Measurements from ENCODE around the gene WFDC2.

DNA sequence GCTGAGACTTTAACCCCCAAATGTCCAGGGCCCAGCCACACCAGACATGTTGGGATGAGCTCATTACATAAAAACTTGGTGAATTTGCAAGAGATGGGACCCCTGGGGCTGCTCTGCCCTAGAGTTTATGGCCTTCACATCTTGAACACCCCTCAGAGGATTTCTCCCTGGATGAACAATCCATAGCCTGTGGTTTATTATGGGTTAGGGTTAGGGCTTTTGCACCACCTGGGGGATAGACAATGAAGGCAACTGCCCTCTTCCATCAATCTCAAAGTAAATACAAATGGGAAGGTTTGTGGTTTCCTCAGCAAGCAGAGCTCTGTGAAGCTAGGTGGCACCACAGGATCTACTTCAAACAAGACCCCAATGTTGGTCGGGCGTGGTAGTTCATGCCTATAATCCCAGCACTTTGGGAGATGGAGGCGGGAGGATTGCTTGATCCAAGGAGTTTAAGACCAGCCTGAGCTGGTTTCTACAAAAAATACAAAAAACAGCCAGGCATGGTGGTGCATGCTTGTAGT is 28.5 kb downstream of the WFDC2 start:
- TF ChIP-seq, protein P1, sequence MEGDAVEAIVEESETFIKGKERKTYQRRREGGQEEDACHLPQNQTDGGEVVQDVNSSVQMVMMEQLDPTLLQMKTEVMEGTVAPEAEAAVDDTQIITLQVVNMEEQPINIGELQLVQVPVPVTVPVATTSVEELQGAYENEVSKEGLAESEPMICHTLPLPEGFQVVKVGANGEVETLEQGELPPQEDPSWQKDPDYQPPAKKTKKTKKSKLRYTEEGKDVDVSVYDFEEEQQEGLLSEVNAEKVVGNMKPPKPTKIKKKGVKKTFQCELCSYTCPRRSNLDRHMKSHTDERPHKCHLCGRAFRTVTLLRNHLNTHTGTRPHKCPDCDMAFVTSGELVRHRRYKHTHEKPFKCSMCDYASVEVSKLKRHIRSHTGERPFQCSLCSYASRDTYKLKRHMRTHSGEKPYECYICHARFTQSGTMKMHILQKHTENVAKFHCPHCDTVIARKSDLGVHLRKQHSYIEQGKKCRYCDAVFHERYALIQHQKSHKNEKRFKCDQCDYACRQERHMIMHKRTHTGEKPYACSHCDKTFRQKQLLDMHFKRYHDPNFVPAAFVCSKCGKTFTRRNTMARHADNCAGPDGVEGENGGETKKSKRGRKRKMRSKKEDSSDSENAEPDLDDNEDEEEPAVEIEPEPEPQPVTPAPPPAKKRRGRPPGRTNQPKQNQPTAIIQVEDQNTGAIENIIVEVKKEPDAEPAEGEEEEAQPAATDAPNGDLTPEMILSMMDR (IDR thresholded peaks at IDR 0.05 in 2 of 3, conservative IDR thresholded peaks at IDR 0.05 in 1 of 3; ENCODE audit: control insufficient read depth in 2 of 3, extremely low read depth in 1 of 3, insufficient read depth in 1 of 3, low read depth in 3 of 3, low read length in 3 of 3): no peak
- TF ChIP-seq POLR2A (IDR thresholded peaks at IDR 0.05; ENCODE audit: low read depth, low read length) (no peak), CEBPB (IDR thresholded peaks at IDR 0.05; ENCODE audit: borderline replicate concordance in 1 of 2, low read depth in 2 of 2, low read length in 2 of 2) (no peak), TCF7 (IDR thresholded peaks at IDR 0.05; ENCODE audit: borderline replicate concordance) (no peak), EZH2 (IDR thresholded peaks at IDR 0.05; ENCODE audit: borderline replicate concordance, control insufficient read depth, low read depth, low read length) (no peak), PRDM15 (CRISPR knock-in tag; IDR thresholded peaks at IDR 0.05) (no peak), RFX5 (IDR thresholded peaks at IDR 0.05; ENCODE audit: low read depth, low read length) (no peak), NKRF (conservative IDR thresholded peaks at IDR 0.05) (no peak), USF2 (IDR thresholded peaks at IDR 0.05; ENCODE audit: borderline replicate concordance, low read depth, low read length) (no peak), ZNF274 (IDR thresholded peaks at IDR 0.05; ENCODE audit: insufficient read depth, insufficient read length) (no peak)
- TF ChIP-seq, protein P2, sequence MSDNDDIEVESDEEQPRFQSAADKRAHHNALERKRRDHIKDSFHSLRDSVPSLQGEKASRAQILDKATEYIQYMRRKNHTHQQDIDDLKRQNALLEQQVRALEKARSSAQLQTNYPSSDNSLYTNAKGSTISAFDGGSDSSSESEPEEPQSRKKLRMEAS (IDR thresholded peaks at IDR 0.05; ENCODE audit: low read depth, low read length): no peak
- TF ChIP-seq, protein P3, sequence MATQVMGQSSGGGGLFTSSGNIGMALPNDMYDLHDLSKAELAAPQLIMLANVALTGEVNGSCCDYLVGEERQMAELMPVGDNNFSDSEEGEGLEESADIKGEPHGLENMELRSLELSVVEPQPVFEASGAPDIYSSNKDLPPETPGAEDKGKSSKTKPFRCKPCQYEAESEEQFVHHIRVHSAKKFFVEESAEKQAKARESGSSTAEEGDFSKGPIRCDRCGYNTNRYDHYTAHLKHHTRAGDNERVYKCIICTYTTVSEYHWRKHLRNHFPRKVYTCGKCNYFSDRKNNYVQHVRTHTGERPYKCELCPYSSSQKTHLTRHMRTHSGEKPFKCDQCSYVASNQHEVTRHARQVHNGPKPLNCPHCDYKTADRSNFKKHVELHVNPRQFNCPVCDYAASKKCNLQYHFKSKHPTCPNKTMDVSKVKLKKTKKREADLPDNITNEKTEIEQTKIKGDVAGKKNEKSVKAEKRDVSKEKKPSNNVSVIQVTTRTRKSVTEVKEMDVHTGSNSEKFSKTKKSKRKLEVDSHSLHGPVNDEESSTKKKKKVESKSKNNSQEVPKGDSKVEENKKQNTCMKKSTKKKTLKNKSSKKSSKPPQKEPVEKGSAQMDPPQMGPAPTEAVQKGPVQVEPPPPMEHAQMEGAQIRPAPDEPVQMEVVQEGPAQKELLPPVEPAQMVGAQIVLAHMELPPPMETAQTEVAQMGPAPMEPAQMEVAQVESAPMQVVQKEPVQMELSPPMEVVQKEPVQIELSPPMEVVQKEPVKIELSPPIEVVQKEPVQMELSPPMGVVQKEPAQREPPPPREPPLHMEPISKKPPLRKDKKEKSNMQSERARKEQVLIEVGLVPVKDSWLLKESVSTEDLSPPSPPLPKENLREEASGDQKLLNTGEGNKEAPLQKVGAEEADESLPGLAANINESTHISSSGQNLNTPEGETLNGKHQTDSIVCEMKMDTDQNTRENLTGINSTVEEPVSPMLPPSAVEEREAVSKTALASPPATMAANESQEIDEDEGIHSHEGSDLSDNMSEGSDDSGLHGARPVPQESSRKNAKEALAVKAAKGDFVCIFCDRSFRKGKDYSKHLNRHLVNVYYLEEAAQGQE (IDR thresholded peaks at IDR 0.05; ENCODE audit: low read depth, low read length): no peak
